Natural killer cell (primary cell): ENCODE results near the gene CPZ. TPM values are rescaled to one million over a fixed set of nuclear protein-coding genes. Genes with fewer than 3 reads are reported as not detected.

Source experiments
- ATAC-seq, 3 donors: fragments of 150-1000 bp in 2 of 3; fragments of 200-7000 bp in 1 of 3; cut with Tn5 transposase; 1 replicate in 1 of 3; 2 replicates in 2 of 3; pipeline ENCODE4 v1.10.0; 2021; ENCODE audit warnings: mild to moderate bottlenecking in 2 of 3, moderate library complexity in 2 of 3
- DNase-seq, 2 donors: peaks; one replicate each; pipeline versions ENCODE4 v3.0.0 to v3.0.0-alpha.2; 2013 to 2021; ENCODE audit warnings: mixed read lengths in 1 of 2
- H3K27ac ChIP-seq: one replicate; pipeline ENCODE4 v1.5.1; 2013; ENCODE audit warnings: mild to moderate bottlenecking, low read length
- H3K27me3 ChIP-seq: one replicate; pipeline ENCODE4 v1.6.1; 2013; ENCODE audit warnings: low read length; ENCODE audit not compliant: control insufficient read depth, insufficient read depth
- H3K36me3 ChIP-seq: one replicate; pipeline ENCODE4 v1.6.1; 2013; ENCODE audit warnings: low read length; ENCODE audit not compliant: control insufficient read depth, insufficient read depth
- H3K4me1 ChIP-seq: one replicate; pipeline ENCODE4 v1.6.1; 2013; ENCODE audit warnings: low read length; ENCODE audit not compliant: control insufficient read depth, insufficient read depth
- H3K4me3 ChIP-seq: one replicate; pipeline ENCODE4 v1.5.1; 2013; ENCODE audit warnings: low read length
- H3K9me3 ChIP-seq: one replicate; pipeline ENCODE4 v1.6.1; 2013; ENCODE audit warnings: low read length; ENCODE audit not compliant: control insufficient read depth, insufficient read depth
- H3K27ac Mint-ChIP-seq, 2 donors: one replicate each; pipeline ENCODE4 v1.8.0; 2022; ENCODE audit warnings: mild to moderate bottlenecking in 2 of 2, mixed read lengths in 2 of 2, moderate library complexity in 1 of 2
- H3K27me3 Mint-ChIP-seq, 2 donors: one replicate each; pipeline ENCODE4 v1.8.0; 2022; ENCODE audit warnings: low read depth in 2 of 2, mixed read lengths in 2 of 2
- H3K36me3 Mint-ChIP-seq: one replicate; pipeline ENCODE4 v1.8.0; 2022; ENCODE audit warnings: mixed read lengths
- H3K4me1 Mint-ChIP-seq, 2 donors: one replicate each; pipeline ENCODE4 v1.8.0; 2022; ENCODE audit warnings: mixed read lengths in 2 of 2
- H3K4me3 Mint-ChIP-seq: one replicate; pipeline ENCODE4 v1.8.0; 2022; ENCODE audit warnings: mild to moderate bottlenecking, moderate library complexity, mixed read lengths
- H3K9me3 Mint-ChIP-seq, 2 donors: one replicate each; pipeline ENCODE4 v1.8.0; 2022; ENCODE audit warnings: mixed read lengths in 2 of 2
- WGBS: methylation state at CpG from one replicate; pipeline ENCODE4 v1.1.7; 2013; ENCODE audit warnings: missing lambda C conversion rate; ENCODE audit not compliant: insufficient coverage; 5-methylcytosine and 5-hydroxymethylcytosine counted together
- intact Hi-C: fragments of 100-400 bp; cut with micrococcal nuclease; formaldehyde crosslinking; loops from one replicate; pipeline ENCODE4 v1.14.2; 2022
- total RNA-seq, 4 donors: library from RNA; stranded (reverse); fragments of 120-200 nt in 1 of 4; gene quantifications; one replicate each; pipeline versions ENCODE4 v1.2.3 to v1.2.4, GENCODE V29; 2013 to 2022
- TF ChIP-seq, protein P1 (sequence below): fragments of 200-600 bp; IDR thresholded peaks from one replicate; pipeline ENCODE4 v1.8.0; 2022; ENCODE audit warnings: antibody characterized with exemption

CPZ gene
- total RNA-seq, 3 donors from 2014 or later (not counting 1 experiment from before 2014, with no cell fraction given): not detected

DNA sequence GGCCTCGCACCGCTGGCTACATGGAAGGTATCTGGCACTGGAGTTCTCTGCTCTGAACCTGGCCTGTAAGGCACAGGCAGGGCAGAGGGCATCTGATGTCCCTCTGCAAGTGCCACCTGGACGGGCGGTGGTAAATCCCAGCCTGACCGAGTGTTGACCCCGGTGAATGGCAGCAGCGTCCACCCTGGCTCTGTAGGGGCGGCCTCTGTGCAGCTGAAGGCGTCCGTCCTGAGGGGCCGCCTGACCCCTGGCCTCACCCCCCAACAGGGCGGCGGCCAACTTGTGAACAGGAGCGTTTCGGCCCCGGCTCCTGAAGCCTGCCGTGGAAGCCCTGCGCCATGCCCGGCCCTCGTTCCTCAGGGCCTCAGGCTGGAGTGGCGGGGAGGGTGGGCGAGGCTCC, 51.4 kb downstream of the CPZ start:
- Histone ChIP-seq H3K9me3 (no peaks in the 10 kb centered on the region), H3K4me3 (no peak overlapping the region), H3K4me1 (no peaks in the 10 kb centered on the region), H3K27ac (no peak overlapping the region), H3K36me3 (no peaks in the 10 kb centered on the region), H3K27me3 (no peaks in the 10 kb centered on the region)
- no peak for DNase-seq
- H3K4me3 Mint-ChIP-seq: no peak overlapping the region
- ATAC-seq: no peak
- no peaks in the 10 kb centered on the region for H3K36me3 Mint-ChIP-seq
- H3K4me1 Mint-ChIP-seq: no peaks in the 10 kb centered on the region
- peaks cover 3 to 5% of the 10 kb centered on the region in 2 donors for H3K27me3 Mint-ChIP-seq
- no peaks in the 10 kb centered on the region for H3K9me3 Mint-ChIP-seq
- intact Hi-C loops: no loop called here
- TF ChIP-seq, protein P1, sequence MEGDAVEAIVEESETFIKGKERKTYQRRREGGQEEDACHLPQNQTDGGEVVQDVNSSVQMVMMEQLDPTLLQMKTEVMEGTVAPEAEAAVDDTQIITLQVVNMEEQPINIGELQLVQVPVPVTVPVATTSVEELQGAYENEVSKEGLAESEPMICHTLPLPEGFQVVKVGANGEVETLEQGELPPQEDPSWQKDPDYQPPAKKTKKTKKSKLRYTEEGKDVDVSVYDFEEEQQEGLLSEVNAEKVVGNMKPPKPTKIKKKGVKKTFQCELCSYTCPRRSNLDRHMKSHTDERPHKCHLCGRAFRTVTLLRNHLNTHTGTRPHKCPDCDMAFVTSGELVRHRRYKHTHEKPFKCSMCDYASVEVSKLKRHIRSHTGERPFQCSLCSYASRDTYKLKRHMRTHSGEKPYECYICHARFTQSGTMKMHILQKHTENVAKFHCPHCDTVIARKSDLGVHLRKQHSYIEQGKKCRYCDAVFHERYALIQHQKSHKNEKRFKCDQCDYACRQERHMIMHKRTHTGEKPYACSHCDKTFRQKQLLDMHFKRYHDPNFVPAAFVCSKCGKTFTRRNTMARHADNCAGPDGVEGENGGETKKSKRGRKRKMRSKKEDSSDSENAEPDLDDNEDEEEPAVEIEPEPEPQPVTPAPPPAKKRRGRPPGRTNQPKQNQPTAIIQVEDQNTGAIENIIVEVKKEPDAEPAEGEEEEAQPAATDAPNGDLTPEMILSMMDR: no peak
- H3K27ac Mint-ChIP-seq: no peak overlapping the region
- 84% methylated on average over 22 of the region's 22 CpGs for WGBS

DNA sequence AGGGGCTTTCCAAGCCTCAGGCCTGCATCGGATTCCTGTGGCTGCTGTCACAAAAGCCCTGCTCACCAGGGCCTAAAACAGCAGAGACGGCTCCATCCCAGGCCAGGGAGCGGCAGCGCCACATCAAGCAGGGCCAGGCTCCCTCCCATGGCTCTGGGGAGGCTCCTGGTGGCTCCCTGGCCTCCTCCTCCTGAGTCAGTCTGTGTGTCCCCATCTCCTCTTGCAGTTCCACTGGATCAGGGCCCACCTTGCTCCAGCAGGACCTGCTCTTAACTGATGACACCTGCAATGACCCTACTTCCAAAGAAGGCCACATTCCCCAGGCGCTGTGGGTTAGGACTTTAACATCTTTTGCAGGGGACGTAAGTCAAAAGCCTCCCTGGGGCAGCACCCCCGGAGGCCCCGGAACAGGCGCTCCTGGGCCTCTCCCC, 51.9 kb downstream of the CPZ start:
- Mint-ChIP-seq H3K36me3 (no peaks in the 10 kb centered on the region), H3K9me3 (no peaks in the 10 kb centered on the region), H3K4me1 (no peaks in the 10 kb centered on the region), H3K27me3 (peaks cover 0 to 3% of the 10 kb centered on the region in 2 donors), H3K4me3 (no peak overlapping the region), H3K27ac (no peak overlapping the region)
- DNase-seq (no peak), ATAC-seq (no peak)
- H3K4me1 ChIP-seq: no peaks in the 10 kb centered on the region
- WGBS: 89% methylated on average over 9 of the region's 9 CpGs
- no peaks in the 10 kb centered on the region for H3K36me3 ChIP-seq
- no peak overlapping the region for H3K27ac ChIP-seq
- TF ChIP-seq, protein P1: no peak
- no peaks in the 10 kb centered on the region for H3K27me3 ChIP-seq
- H3K4me3 ChIP-seq: no peak overlapping the region
- H3K9me3 ChIP-seq: no peaks in the 10 kb centered on the region
- intact Hi-C loops: no loop called here

DNA sequence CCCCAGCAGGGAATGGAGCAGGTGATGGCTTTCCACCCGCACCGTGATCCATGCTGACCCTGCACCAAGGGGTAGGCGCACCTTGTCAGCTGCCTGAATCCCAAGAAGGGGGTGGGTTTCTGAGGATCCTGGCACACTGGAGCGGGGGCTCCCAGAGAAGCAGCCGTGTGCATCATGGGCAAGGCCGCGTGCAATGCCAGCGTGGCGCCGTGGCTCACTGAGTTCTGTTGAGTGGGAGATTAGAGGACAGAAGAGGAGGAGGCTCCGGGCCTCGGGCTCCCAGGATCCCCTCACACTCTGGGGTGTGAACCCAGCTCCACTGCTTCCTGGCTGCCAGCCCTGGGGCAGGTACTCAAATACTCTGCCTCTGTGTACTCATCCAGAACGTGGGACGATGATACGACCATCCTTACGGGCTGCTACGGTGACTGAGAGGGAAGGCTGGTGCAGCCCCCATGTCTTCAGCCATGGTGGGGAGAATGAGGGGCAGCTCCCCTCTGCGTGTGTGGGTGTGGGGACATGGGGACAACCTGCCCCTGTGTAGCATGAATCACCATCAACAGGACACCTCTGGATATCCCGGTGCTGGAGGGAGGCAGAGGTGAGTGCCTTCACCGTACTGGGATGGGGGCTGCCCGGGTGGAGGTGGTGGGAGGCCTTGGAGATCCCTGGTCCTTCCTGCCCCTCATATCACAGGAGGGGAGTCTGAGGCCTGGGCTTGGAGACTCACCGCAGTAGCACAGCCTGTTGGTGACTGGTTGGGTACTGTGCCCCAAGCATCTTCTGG, 52.6 kb downstream of the CPZ start:
- H3K4me1 Mint-ChIP-seq: no peaks in the 10 kb centered on the region

More for the DNA sequence above, 52.6 kb downstream of the CPZ start:
- Mint-ChIP-seq H3K36me3 (no peaks in the 10 kb centered on the region), H3K4me3 (no peak overlapping the region), H3K27me3 (peaks cover 0 to 3% of the 10 kb centered on the region in 2 donors), H3K27ac (no peak overlapping the region), H3K9me3 (no peaks in the 10 kb centered on the region)
- DNase-seq (no peak), ATAC-seq (no peak)
- intact Hi-C loops: no loop called here
- WGBS: 88% methylated on average over 22 of the region's 22 CpGs
- H3K4me3 ChIP-seq: no peak overlapping the region
- TF ChIP-seq, protein P1: no peak
- H3K36me3 ChIP-seq: no peaks in the 10 kb centered on the region
- H3K9me3 ChIP-seq: no peaks in the 10 kb centered on the region
- H3K4me1 ChIP-seq: no peaks in the 10 kb centered on the region
- no peaks in the 10 kb centered on the region for H3K27me3 ChIP-seq
- no peak overlapping the region for H3K27ac ChIP-seq
